IMR-90 (cell line): ENCODE data around the gene TMEM143. TPM values are rescaled to one million over a fixed set of nuclear protein-coding genes. Genes with fewer than 3 reads are reported as not detected.
"Not testable (repeated sequence)": the region's sequence is repeated elsewhere in the genome, so short reads cannot be mapped to it uniquely, and the experiment has no call there.

ENCODE experiments used
- ATAC-seq: fragments of 200-7000 bp; cut with Tn5 transposase; 2 replicates; pipeline ENCODE4 v1.9.1; 2020; ENCODE audit warnings: low read depth, mild to moderate bottlenecking, moderate library complexity
- BruUV-seq: library from RNA; stranded (reverse); fragments of 400-500 nt; replicated peaks from 2 replicates; lab custom pipeline; 2021; lab: Mats Ljungman, UMichigan
- CTCF ChIA-PET: fragments of 300-600 bp; formaldehyde crosslinking; extraction: SDS; loops from one replicate; lab custom pipeline; 2021; ENCODE audit warnings: antibody characterized with exemption; lab: Yijun Ruan, JAX
- POLR2A ChIA-PET: fragments of 300-600 bp; sonication (Branson Sonifier 250); formaldehyde crosslinking; loops from one replicate; lab custom pipeline; 2022; ENCODE audit warnings: antibody characterized with exemption; ENCODE audit not compliant: unreplicated experiment; lab: Charles Lee
- DNase-seq: peaks from one replicate; pipeline ENCODE4 v3.0.0; 2013
- H2AFZ ChIP-seq: replicated peaks from 2 replicates; pipeline ENCODE3; 2013; ENCODE audit warnings: low read length, mild to moderate bottlenecking; ENCODE audit not compliant: poor library complexity
- H2AK5ac ChIP-seq: 2 replicates; pipeline ENCODE4 v1.6.1; 2013; ENCODE audit warnings: low read depth, low read length, inconsistent platforms
- H2AK9ac ChIP-seq: replicated peaks from 2 replicates; pipeline ENCODE3; 2013; ENCODE audit warnings: mild to moderate bottlenecking, low read depth, low read length, moderate library complexity; ENCODE audit not compliant: poor library complexity
- H2BK120ac ChIP-seq: 2 replicates; pipeline ENCODE4 v1.6.1; 2013; ENCODE audit warnings: low read depth, low read length, inconsistent platforms
- H2BK15ac ChIP-seq: 3 replicates; pipeline ENCODE4 v1.6.1; 2013; ENCODE audit warnings: low read depth, low read length, inconsistent platforms
- H2BK20ac ChIP-seq: 2 replicates; pipeline ENCODE4 v1.6.1; 2013; ENCODE audit warnings: low read depth, mild to moderate bottlenecking, inconsistent platforms, low read length, moderate library complexity
- H2BK5ac ChIP-seq: 2 replicates; pipeline ENCODE4 v1.6.1; 2013; ENCODE audit warnings: mild to moderate bottlenecking, low read depth, low read length, inconsistent platforms; ENCODE audit not compliant: poor library complexity, severe bottlenecking
- H3K14ac ChIP-seq: replicated peaks from 2 replicates; pipeline ENCODE4 v1.6.1; 2013; ENCODE audit warnings: low read depth, low read length, inconsistent platforms
- H3K18ac ChIP-seq: 2 replicates; pipeline ENCODE4 v1.6.1; 2013; ENCODE audit warnings: low read depth, low read length, control low read depth
- H3K23ac ChIP-seq: 2 replicates; pipeline ENCODE4 v1.6.1; 2013; ENCODE audit warnings: low read depth, low read length, inconsistent platforms
- H3K27ac ChIP-seq: 2 replicates; pipeline ENCODE4 v1.5.1; 2013; ENCODE audit warnings: mild to moderate bottlenecking, control low read depth, low read length; ENCODE audit not compliant: insufficient read depth
- H3K27me3 ChIP-seq: 2 replicates; pipeline ENCODE4 v1.6.1; 2013; ENCODE audit warnings: low read length; ENCODE audit not compliant: control insufficient read depth, insufficient read depth
- H3K36me3 ChIP-seq: 2 replicates; pipeline ENCODE4 v1.6.1; 2013; ENCODE audit warnings: low read length, mixed read lengths; ENCODE audit not compliant: control insufficient read depth, insufficient read depth
- H3K4ac ChIP-seq: 2 replicates; pipeline ENCODE4 v1.6.1; 2013; ENCODE audit warnings: low read depth, low read length, inconsistent platforms
- H3K4me1 ChIP-seq: 2 replicates; pipeline ENCODE4 v1.6.1; 2013; ENCODE audit warnings: low read length, mixed read lengths; ENCODE audit not compliant: control insufficient read depth, insufficient read depth
- H3K4me2 ChIP-seq: 2 replicates; pipeline ENCODE4 v1.6.1; 2013; ENCODE audit warnings: low read depth, mild to moderate bottlenecking, control low read depth, low read length, moderate library complexity
- H3K4me3 ChIP-seq: 2 replicates; pipeline ENCODE4 v1.5.1; 2013; ENCODE audit warnings: low read depth, mild to moderate bottlenecking, control low read depth, low read length, moderate library complexity; ENCODE audit not compliant: insufficient read depth
- H3K56ac ChIP-seq: 2 replicates; pipeline ENCODE4 v1.6.1; 2013; ENCODE audit warnings: low read length, inconsistent platforms; ENCODE audit not compliant: insufficient read depth; ENCODE audit errors: extremely low read depth
- H3K79me1 ChIP-seq, 2 experiments: 2 replicates each; pipeline ENCODE4 v1.6.1; 2013; ENCODE audit warnings: low read length in 2 of 2, inconsistent platforms in 1 of 2, low read depth in 1 of 2
- H3K9ac ChIP-seq: 2 replicates; pipeline ENCODE4 v1.6.1; 2013; ENCODE audit warnings: low read depth, low read length, control low read depth
- H3K9me1 ChIP-seq: 2 replicates; pipeline ENCODE4 v1.6.1; 2013; ENCODE audit warnings: low read length, inconsistent platforms; ENCODE audit not compliant: insufficient read depth
- H3K9me3 ChIP-seq: 2 replicates; pipeline ENCODE4 v1.6.1; 2013; ENCODE audit warnings: low read length; ENCODE audit not compliant: control insufficient read depth, insufficient read depth
- H4K20me1 ChIP-seq: 2 replicates; pipeline ENCODE4 v1.6.1; 2013; ENCODE audit warnings: low read length, inconsistent platforms; ENCODE audit not compliant: insufficient read depth
- H4K5ac ChIP-seq: 2 replicates; pipeline ENCODE4 v1.6.1; 2013; ENCODE audit warnings: mild to moderate bottlenecking, low read depth, low read length, control low read depth
- H4K8ac ChIP-seq, 2 experiments: 2 replicates each; pipeline ENCODE4 v1.6.1; 2013; ENCODE audit warnings: low read depth in 2 of 2, low read length in 2 of 2, control low read depth in 1 of 2, inconsistent platforms in 1 of 2
- H4K91ac ChIP-seq: 2 replicates; pipeline ENCODE4 v1.6.1; 2013; ENCODE audit warnings: low read depth, low read length, inconsistent platforms; ENCODE audit not compliant: insufficient read depth
- WGBS, 2 experiments: methylation state at CpG; one replicate each; pipeline versions ENCODE4 v1.1.5 to v1.1.7; 2013; ENCODE audit warnings: missing lambda C conversion rate in 2 of 2; ENCODE audit not compliant: insufficient read length in 1 of 2; ENCODE audit errors: extremely low coverage in 2 of 2; 5-methylcytosine and 5-hydroxymethylcytosine counted together
- dilution Hi-C: fragments of 300-500 bp; cut with HindIII; formaldehyde crosslinking; loops from one replicate; pipeline ENCODE4 v1.14.3; 2018; ENCODE audit warnings: low sequenced_read_pairs; ENCODE audit not compliant: unreplicated experiment
- in situ Hi-C: fragments of 300-500 bp; cut with MboI; formaldehyde crosslinking; loops from 3 replicates; pipeline ENCODE4 v1.14.3; 2019; ENCODE audit warnings: low sequenced_read_pairs, inconsistent platforms, mixed read lengths
- intact Hi-C: fragments of 100-400 bp; cut with micrococcal nuclease; formaldehyde crosslinking; loops from 2 replicates; pipeline ENCODE4 v1.10.0; 2022
- polyA plus RNA-seq, 3 experiments: library from polyadenylated mRNA; depleted of rRNA; stranded (reverse); fragments of >200 nt; gene quantifications; 2 replicates each; pipeline ENCODE4 v1.2.3, GENCODE V29; 2012; ENCODE audit warnings: low replicate concordance in 1 of 3
- total RNA-seq: library from RNA; depleted of rRNA; stranded (reverse); fragments of >200 nt; gene quantifications from 2 replicates; pipeline ENCODE4 v1.2.3, GENCODE V29; 2012

The TMEM143 gene
- total and polyA plus RNA-seq, 2 of the 4 experiments (the other 2 are of a cell fraction), result 1.3 to 7.6 TPM

GRCh38 chr19:48392006-48392344 lies 28.2 kb upstream of the TMEM143 start:
- ATAC-seq, H3K9me1 ChIP-seq, dilution Hi-C loops, H4K91ac ChIP-seq, H2BK120ac ChIP-seq, H2BK15ac ChIP-seq, H3K9ac ChIP-seq, H3K18ac ChIP-seq, BruUV-seq, H4K8ac ChIP-seq, H3K9me3 ChIP-seq, H3K56ac ChIP-seq, H4K5ac ChIP-seq, H3K4me3 ChIP-seq, H2AK9ac ChIP-seq, H4K20me1 ChIP-seq, DNase-seq, H2AFZ ChIP-seq, H3K27ac ChIP-seq, H3K4me2 ChIP-seq, H2BK20ac ChIP-seq, H3K23ac ChIP-seq, H3K14ac ChIP-seq, H3K4me1 ChIP-seq, H3K4ac ChIP-seq, H2AK5ac ChIP-seq, in situ Hi-C loops, H2BK5ac ChIP-seq: not testable (repeated sequence)
- H3K27me3 ChIP-seq, result peaks cover 41% of the 10 kb centered on the region
- no CpG with 5 or more reads among the region's 1 CpG for WGBS, 2 experiments
- H3K36me3 ChIP-seq, result peaks cover 16% of the 10 kb centered on the region
- ChIA-PET POLR2A (interaction anchor here (0.6 kb wide), 1 partner anchor 15 kb away, joined by 3 read pairs; no protein-coding TSS in a partner anchor), CTCF (interaction anchor here (0.7 to 1.7 kb wide), 9 partner anchors 8 to 104 kb away, joined by 3 to 6 read pairs (median 3); no protein-coding TSS in a partner anchor)
- H3K79me1 ChIP-seq, result peaks cover 10 to 34% of the 10 kb centered on the region in 2 experiments
- intact Hi-C loops, result loop anchor here (10.0 kb wide), 1 partner anchor 67 kb away; the partner anchor contains the start of gene EMP3
